GM21529 (cell line): Measurements from ENCODE around the gene NR2E1.

Source experiments
- ATAC-seq: cut with Tn5 transposase; IDR thresholded peaks from one replicate; pipeline ENCODE4 v1.9.1; 2021; ENCODE audit not compliant: unreplicated experiment

NR2E1 gene

DNA sequence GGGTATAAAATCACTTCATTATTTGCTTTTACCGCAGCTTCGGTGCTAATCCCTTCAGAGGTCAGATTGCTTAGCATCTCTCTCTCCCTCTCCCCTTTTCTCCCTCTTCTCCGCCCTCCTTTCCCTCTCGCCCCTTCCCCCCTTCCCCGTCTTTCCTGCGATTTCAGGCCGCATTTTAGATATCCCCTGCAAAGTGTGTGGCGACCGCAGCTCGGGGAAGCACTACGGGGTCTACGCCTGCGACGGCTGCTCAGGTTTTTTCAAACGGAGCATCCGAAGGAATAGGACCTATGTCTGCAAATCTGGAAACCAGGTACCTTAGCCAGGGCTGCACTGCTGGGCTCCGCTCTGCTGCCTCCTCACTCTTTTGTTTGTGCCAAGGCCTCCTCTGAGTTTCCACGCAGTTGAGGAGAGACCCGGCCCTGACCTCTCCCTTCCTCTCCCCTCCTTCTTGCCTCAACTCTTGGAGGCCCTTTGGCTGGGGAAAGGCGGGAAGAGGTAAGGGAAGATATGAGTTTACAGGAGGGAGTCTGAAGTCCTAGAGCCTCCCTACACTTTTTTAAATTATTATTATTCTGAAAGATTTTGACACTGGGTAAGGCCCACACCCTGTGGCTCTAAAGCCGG is 5.6 kb downstream of the NR2E1 start:
- no peak for ATAC-seq

DNA sequence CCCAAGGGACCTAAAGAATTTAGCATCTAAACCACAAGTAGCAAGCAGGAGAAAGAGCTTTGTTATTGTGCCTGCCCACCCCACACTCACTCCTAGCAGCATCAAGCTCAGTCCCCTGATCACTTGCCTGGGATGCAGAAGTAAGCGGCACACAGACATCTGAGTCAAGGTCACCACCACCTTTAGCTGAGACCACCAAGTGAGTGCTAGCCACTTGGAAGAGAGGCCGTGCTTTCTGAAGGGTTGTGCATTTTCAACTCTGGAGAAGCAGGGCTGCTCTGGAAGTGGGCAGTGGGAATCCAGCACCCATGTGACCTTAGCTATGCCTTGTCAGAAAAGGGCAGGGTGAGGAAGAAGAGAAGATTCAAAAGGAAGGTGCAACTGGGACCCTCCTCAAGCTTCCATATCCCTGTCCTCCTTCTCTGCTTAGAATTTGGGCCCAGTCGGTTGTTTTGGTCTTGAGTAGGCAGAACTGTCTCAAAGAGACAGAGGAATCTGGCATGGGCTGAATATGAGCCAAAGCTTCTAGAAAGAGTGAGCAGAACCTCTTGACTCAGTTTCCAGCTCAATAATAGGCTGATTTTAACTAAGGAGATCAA is 6.2 kb downstream of the NR2E1 start:
- no peak for ATAC-seq

DNA sequence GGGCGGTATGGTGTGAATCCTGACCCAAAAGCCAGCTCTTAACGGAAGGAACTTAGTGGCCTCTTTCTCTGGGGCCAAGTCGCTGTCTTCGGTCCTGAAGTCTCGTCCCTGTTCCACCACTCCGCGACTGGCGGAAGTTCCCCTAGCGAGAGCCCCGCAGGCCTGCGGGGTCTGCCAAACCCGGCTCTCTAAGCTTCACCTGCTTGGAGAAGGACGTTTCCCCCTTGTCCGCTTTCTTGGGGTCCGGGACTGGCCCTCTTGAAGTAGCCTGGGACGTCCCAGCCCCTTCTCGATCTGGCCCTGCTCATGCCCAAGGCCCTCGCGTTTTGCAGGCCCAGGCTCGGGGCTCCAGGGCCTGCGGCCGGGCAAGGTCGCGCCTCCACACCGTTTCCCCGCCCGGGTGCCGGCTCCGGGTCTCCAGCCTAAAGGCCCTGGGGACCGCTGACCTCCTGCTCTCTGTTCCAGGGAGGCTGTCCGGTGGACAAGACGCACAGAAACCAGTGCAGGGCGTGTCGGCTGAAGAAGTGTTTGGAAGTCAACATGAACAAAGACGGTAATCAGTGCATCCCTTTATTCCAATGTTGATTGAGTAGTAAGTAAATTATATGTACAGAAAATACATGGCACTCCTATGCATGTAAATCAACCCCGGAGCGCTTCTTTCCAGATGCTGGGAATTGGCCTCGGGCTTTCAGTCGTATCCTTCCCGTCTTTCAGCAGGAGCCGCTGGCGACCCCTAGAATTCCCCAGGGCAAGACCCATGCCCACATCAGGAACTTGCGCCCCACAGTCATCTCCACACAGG is 8.8 kb downstream of the NR2E1 start:
- ATAC-seq: no peak

DNA sequence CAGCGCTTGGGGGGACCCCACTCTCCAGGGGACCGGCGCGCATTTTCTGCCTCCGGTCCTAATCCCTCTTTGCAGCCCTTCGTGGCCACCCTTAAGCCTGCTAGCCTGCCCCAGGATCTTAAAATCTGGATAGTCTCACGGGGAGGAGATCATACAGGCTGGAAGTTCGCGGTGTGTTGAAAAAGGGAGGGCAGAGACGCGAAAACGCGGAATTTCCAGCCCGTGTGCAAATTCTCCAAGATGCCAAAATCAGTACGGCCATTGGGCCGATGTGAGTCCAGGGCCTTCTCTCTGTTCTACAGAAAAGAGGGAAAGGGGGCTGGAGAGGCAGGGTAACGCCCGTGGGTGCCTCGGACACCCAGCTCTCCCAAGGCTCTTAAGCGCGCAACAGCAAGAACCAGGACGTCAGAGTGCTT is 9.4 kb downstream of the NR2E1 start:
- ATAC-seq: no peak

DNA sequence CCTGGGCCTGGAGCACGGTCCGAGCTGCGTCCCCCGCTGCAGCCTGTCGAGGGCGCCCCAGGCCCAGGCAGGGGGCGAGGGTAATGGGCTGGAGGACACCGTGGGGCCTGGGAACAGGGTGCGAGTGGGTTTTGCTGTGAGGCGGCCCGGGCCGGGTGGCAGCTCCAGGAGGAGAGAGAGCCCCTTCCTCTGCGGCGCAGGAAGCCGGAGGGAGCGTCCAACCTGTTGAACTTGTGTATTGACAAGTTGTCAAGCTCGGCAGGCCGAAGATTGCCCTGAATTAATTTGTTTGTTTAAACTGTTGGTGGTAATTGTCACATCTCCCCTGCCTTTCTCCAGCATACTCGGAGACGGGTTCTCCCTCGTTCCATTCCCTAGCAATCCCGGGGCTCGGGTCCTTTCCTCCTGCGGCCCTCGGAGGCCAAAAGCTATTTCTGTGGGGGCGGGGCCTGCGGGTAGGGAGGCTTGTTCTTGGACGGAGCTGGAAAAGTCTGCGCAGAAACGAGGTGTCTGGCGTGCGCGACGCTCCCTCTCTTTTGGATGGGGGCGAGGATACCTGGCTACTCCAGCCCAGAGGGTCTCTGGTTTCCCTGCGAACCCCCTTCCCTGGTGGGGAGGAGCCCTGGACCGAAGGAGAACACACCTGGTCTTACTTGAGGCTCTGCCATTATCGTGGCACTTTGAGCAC is 9.9 kb downstream of the NR2E1 start:
- ATAC-seq: no peak

DNA sequence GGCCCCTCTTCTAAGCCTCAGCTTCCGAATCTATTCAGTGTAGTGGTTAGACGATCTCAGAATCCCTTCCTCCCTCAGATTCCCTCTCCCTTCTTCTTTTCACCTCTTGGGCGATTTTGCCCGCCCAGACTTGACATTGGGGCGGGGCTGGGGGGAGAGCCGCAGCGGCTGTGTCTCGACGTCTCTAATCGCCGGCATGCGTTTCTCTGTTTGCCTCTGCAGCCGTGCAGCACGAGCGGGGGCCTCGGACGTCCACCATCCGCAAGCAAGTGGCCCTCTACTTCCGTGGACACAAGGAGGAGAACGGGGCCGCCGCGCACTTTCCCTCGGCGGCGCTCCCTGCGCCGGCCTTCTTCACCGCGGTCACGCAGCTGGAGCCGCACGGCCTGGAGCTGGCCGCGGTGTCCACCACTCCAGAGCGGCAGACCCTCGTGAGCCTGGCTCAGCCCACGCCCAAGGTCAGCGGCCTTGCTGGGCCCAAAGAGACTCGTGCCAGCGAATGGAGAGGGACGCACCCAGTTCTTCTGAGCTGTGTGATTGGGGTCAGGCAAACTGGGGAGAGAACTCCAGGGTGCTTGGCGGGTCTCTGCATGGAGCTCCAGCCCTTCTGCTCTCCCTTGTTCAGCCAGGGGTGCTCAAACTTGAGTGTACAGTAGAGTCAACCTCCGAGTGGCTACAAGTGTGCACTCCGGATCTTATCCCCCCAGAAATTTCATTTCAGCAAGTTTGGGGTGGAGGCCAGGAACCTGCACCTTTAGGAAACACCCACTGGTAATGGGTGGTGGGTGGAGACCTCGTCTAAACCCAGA is 10.7 kb downstream of the NR2E1 start:
- ATAC-seq: no peak

DNA sequence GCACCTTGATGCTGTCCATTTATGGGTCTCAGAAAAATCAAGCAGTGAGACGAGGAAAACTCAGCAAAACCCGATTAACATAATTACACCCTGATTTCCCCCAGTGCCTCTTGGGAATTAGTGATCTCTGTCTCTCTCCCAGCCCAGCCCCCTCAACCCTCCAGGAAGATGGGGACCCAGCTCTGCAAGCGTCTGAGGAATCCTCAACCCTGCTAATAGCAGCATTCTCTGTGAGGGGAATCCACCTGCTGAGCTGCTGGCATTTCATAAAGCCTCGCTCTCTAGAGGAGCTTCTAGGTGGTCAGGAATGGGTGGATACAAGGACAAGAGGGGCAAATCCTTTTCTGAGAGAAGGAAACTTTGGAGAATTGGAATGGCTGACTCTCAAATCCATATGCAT is 13.9 kb downstream of the NR2E1 start:
- no peak for ATAC-seq

DNA sequence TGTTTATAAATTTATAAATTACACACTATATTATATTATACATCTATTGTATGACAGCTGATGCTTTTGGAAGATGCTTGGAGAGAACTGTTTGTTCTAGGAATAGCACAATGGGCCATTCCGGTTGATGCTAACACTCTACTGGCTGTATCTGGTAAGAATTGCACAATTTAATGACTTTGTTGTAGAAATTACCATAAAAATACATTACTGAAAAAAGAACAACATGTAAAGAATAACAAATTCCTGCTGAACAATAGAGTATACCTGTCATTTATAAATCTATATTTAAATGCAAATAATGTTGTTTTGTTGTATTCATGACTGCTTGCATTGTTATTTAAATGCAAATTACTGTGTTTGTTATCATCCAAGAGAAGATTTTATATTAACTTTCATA is 14.4 kb downstream of the NR2E1 start:
- ATAC-seq: no peak

DNA sequence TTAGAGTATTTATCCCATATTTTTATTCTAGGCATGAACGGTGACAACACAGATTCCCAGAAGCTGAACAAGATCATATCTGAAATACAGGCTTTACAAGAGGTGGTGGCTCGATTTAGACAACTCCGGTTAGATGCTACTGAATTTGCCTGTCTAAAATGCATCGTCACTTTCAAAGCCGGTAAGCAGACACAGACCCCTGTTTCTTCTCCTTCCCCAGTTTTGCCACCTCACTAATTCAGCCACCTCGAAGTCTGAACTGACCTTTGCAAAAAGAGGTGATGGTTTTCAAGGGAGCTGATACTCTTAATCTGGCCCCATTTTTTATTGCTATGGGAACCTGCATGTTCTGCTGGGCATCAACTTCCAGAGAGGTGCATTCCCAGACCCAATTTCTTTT is 15.0 kb downstream of the NR2E1 start:
- ATAC-seq: no peak

DNA sequence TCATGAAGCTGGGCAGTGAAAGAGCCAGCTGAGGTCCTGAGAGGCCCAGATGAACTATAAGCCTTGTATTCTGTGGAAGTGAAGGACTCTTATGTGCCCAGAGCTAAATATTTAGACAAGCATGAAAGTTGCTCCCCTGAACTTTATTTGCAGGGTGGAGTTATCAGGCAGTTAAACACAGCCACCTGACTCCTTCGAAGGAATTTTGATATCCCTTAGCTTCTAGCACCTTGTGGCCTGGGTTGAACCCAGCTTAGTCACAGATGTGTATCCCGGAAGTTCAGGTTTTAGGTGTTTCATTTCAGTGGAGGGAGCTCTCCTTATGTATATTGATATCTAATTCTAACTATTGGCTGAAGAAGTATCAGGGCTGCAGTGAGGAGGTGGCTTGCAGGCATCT is 20.4 kb downstream of the NR2E1 start:
- ATAC-seq: no peak

DNA sequence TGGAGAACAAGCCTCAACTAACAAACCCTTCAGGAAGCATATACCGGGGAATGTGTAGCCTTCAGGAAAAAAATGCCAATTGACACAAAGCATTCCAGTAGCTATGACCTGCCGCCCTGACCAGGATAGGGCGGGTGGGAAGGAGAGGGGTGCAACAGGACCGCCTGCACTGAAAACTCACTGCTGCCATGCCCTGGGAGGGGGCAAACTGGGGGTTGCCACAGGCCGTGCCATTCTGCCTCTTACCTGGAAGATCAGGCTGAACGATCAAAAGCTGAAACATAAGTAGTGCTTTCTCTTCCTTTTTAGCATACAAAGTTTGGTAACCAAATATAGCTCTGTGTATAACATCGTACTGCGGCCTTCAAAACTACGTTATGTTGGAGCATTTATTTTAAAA is 21.7 kb downstream of the NR2E1 start:
- ATAC-seq: no peak

DNA sequence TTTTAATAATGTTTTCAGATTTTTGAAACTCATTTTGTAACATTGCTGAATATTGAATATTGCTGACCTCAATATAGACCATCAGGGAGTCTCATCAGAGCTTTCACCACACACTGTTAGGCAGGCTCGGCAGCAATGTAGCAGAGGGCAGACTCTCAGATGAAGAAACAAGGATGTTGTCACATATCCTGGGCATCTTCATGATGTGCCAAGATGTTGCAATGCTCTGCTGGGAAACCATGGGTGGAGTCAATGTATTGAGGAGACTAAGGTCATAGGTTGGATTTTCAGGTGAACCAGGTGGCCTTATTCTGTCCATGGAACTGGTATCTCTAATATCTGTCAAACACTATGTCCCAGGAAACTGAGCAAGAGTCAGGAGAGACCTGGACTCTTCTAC is 27.3 kb downstream of the NR2E1 start:
- ATAC-seq: no peak

DNA sequence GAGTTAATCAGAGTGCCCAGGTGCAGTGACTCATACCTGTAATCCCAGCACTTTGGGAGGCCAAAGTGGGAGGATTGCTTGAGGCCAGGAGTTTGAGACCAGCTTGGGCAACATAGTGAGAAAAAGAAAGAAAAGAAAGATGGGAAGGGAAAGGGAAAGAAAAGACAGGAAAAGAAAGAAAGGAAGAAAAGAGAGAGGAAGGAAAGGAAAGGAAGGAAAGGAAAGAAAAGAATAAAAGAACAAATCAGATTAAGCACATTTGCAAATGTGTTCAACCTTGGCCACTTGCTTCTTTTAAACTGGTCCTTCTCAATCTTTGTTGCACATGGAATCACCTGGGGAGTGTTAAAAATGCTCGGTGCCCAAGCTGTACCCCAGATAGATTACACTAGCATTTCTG is 28.0 kb downstream of the NR2E1 start:
- no peak for ATAC-seq

DNA sequence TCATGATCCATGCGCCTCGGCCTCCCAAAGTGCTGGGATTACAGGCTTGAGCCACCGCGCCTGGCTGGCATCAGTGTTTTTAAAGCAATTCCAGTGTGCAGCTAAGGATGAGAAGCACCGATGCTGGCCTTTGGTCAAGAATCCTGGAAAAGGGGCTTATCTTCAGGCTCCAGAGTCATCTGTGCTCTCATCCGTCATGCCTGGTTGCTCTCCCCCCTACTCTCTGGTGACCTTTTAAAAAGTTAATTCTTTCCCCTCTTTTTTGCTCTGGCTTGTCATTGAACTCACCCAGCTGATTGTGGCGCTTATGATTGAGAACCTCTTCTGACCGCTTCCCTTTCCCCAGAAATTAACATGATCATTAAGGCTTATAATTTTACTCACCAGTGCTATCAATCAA is 28.7 kb downstream of the NR2E1 start:
- ATAC-seq: no peak

DNA sequence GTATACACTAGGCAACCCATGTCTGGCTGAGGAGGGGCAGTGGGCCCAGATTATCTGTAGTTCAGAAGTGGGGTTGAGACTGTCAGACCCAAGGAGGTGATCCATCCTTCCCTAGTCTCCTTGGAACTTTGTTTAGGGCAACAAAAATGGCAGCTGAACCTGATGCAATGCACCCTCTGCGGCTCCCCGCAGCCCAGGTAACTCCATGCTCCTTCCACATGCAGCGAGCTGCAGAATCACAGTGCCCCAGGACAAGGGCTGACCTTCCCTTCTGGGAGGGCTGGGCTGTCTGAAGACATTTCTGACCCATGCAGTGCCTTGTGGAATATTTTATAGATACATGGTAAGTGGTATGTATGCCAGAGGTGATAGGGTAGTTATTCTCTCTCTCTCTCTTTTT is 29.4 kb downstream of the NR2E1 start:
- ATAC-seq: no peak

DNA sequence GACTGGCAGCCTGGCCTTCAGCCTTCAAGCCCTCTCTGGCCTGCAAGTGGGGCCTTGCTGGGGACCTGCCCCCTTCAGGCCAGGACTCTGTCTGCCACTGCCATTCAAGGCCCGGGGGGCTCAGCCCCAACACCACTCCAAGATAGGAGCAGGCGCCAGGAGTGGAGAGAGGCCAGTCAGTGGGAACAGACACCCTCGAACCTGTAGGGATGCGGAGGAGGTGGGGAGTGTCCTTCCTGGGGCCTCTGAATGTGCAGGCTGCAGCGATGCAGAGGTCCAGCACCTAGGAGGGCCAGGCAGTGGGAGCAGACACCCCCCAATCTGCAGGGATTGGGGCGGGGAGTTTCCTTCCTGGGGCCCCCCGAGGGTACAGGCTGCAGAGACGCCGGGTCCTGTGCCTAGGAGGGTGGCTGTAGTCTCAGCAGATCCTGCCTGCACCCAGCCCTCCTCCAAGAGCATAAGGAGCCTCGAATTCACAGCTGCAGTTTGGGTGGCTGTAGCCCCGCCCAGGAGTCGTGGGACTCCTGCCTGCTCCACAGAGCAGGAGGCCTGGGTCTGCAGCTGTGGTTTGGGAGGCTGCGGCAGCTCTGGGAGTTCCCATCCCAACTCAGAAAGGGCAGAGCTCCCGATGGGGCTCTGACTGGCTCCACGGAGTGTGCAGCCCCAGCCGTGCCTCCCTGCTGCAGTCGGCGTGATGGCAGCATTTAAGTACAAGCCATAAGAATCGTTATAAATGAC is 33.1 kb downstream of the NR2E1 start:
- no peak for ATAC-seq

DNA sequence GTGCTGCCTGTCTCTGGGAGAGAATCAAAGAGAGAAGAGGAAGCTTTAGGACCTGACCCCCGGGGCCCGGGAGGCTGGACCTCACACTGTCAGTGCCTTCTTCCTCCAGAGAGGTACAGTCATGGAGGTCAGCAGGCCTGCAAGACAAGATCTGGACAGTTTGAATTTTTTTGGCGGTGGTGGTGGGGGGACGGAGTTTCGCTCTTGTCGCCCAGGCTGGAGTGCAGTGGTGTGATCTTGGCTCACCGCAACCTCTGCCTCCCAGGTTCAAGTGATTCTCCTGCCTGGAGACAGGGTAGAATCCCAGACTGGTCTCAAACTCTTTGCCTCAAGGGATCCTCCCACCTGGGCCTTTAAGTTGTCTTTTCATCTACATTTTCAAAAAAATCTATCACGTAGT is 34.4 kb downstream of the NR2E1 start:
- ATAC-seq: no peak

DNA sequence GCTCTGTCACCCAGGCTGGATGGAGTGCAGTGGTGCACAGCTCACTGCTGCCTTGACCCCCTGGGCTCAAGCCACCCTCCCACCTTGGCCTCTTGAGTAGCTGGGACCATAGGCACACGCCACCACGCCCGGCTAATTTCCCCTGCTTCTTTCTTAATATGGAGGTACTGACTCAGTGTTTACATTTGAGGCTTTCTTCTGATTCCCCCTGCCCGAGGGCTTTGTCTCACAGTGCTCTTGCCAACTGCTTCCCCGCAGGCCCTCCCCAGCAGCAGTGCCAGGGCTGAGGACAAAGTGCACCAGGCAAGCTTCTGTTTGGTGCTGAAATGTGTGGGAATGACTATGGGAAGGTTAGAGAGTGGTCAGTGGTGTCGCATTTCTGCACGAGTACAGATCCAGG is 34.8 kb downstream of the NR2E1 start:
- no peak for ATAC-seq

DNA sequence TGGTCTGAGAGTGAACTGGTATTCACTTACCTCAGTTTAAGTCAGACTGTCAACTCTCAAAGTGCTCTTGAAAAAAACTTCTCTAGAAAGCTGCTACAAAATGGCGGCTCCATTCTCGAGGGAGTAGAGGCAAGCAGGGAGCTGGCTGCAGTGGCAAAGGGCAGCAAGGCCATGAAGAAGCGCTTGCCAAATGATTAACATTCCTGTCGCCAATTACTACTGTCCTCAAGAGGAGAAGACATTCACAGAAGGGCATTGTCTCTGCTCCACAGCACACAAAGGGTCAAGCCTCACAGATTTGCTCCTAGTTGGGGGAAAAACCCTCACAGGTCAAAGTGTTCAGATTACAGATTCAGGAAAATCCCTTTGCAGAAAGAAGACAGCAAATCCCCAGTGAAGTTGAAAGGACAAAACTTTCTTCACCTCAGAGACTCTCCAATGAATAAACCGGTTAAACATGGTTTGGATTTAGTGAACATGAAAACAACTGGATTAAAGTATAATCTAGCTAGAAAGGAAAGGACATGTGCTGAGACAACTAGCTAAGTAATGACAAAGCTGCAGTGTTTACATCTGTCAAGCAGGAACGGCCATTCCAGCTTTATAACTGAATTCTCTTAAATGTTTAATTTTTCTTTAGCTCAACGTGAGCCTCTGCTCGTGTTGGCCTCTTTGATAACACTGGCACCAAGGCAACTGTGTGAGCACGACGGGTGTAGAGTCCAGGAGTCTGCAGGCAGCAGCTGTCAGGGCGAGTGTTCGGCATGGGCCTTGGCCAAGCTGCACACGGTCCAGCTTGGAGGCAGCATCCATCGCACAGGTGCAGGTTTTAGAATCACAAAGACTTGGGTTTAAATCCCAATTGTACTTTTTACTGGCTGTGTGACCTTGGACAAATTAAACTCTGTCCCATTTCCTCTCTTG is 37.6 kb downstream of the NR2E1 start:
- ATAC-seq: no peak
